Activated naive CD8-positive, alpha-beta T cell treated with anti-CD3 and anti-CD28 coated beads for 36 hours (primary cell): ENCODE data around the gene IRAK2. TPM values are rescaled to one million over a fixed set of nuclear protein-coding genes. Genes with fewer than 3 reads are reported as not detected.

Experiments
- DNase-seq: peaks from one replicate; pipeline ENCODE4 v3.0.0; 2021
- H3K27ac Mint-ChIP-seq: one replicate; pipeline ENCODE4 v1.8.0; 2022; ENCODE audit warnings: mild to moderate bottlenecking, moderate library complexity, mixed read lengths
- H3K27me3 Mint-ChIP-seq: one replicate; pipeline ENCODE4 v1.8.0; 2022; ENCODE audit warnings: mild to moderate bottlenecking, mixed read lengths
- H3K36me3 Mint-ChIP-seq: one replicate; pipeline ENCODE4 v1.8.0; 2021; ENCODE audit warnings: mild to moderate bottlenecking, mixed read lengths
- H3K4me1 Mint-ChIP-seq: one replicate; pipeline ENCODE4 v1.8.0; 2021; ENCODE audit warnings: mixed read lengths
- H3K4me3 Mint-ChIP-seq: one replicate; pipeline ENCODE4 v1.8.0; 2022; ENCODE audit warnings: mild to moderate bottlenecking, moderate library complexity, mixed read lengths
- H3K9me3 Mint-ChIP-seq: one replicate; pipeline ENCODE4 v1.8.0; 2022; ENCODE audit warnings: mixed read lengths
- total RNA-seq, 2 experiments: library from RNA; stranded (reverse); gene quantifications; one replicate each; pipeline ENCODE4 v1.2.3, GENCODE V29; 2021

Gene IRAK2
- total RNA-seq, 2 experiments from 2014 or later: 2.6 to 3.1 TPM

- peaks cover 53% of the 10 kb centered on the region for H3K4me1 Mint-ChIP-seq
- peak overlapping the region; percentile 47 for H3K4me3 Mint-ChIP-seq
- peak overlapping the region; percentile 95 for H3K27ac Mint-ChIP-seq
- peaks cover 19% of the 10 kb centered on the region for H3K9me3 Mint-ChIP-seq
- no peaks in the 10 kb centered on the region for H3K27me3 Mint-ChIP-seq
- H3K36me3 Mint-ChIP-seq: peaks cover 58% of the 10 kb centered on the region
- peak; percentile 83 for DNase-seq
Measured at GRCh38 chr3:10242182-10243065, 77.7 kb downstream of the IRAK2 start.

DNA sequence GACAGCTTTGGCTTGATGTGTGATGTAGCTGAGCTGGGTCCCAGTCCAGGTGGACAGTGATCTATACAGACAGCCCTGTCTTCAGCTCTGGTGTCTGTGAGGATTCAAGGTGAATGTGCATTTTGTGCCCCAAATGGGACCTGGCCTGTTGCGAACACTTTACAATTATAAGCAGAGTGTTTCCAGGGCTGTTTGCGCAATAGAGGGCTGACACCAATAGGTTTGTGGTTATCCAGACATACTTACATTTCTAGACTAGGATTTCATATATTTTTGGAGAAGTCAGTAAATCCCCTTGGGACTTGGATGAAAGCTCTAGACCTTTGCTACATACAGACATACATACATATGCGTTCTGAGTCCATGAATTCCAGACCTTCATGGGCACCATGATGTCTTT, 79.3 kb downstream of the IRAK2 start:
- Mint-ChIP-seq H3K4me1 (peaks cover 46% of the 10 kb centered on the region), H3K36me3 (peaks cover 54% of the 10 kb centered on the region), H3K27me3 (no peaks in the 10 kb centered on the region), H3K4me3 (no peak overlapping the region), H3K27ac (peak overlapping the region; percentile 79), H3K9me3 (peaks cover 23% of the 10 kb centered on the region)
- no peak for DNase-seq

DNA sequence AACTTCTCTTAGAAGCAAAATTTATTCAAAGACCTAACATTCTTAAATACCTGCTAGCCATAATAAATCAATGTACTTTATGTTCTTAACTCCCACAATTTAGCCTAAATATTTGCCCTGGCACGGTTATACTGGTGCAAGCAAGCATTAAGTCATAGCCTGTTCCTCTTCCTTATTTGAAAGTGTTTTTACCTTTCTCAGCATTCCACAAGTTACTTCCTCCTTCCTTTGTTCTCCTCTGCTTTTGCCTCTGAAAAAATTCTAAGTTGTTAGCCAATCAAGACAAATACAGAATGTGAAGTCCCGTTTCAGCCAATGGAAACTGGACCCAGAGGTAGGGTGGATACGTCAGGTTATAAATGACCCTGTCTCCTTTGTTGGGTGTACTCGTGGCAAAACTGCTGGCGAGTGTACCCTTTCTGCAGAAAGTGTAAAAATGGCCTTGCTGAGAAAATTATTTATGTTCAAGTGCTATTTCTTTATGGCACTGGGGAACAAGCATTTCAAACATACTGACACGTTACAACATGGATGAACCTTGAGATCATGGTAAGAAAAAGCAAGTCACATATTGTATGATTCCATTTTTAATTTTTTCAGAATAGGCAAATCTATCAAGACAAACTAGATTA, 80.5 kb downstream of the IRAK2 start:
- no peak for DNase-seq
- no peak overlapping the region for H3K4me3 Mint-ChIP-seq
- H3K27me3 Mint-ChIP-seq: no peaks in the 10 kb centered on the region
- peaks cover 58% of the 10 kb centered on the region for H3K36me3 Mint-ChIP-seq
- no peak overlapping the region for H3K27ac Mint-ChIP-seq
- peaks cover 23% of the 10 kb centered on the region for H3K9me3 Mint-ChIP-seq
- H3K4me1 Mint-ChIP-seq: peaks cover 53% of the 10 kb centered on the region

- H3K4me1 Mint-ChIP-seq: peaks cover 46% of the 10 kb centered on the region
- no peak for DNase-seq
- H3K27me3 Mint-ChIP-seq: no peaks in the 10 kb centered on the region
- peak overlapping the region; percentile 73 for H3K4me3 Mint-ChIP-seq
- H3K36me3 Mint-ChIP-seq: peaks cover 79% of the 10 kb centered on the region
- H3K27ac Mint-ChIP-seq: peak overlapping the region; percentile 91
- H3K9me3 Mint-ChIP-seq: peaks cover 27% of the 10 kb centered on the region
Measured at GRCh38 chr3:10247679-10248183, 83.0 kb downstream of the IRAK2 start.

DNA sequence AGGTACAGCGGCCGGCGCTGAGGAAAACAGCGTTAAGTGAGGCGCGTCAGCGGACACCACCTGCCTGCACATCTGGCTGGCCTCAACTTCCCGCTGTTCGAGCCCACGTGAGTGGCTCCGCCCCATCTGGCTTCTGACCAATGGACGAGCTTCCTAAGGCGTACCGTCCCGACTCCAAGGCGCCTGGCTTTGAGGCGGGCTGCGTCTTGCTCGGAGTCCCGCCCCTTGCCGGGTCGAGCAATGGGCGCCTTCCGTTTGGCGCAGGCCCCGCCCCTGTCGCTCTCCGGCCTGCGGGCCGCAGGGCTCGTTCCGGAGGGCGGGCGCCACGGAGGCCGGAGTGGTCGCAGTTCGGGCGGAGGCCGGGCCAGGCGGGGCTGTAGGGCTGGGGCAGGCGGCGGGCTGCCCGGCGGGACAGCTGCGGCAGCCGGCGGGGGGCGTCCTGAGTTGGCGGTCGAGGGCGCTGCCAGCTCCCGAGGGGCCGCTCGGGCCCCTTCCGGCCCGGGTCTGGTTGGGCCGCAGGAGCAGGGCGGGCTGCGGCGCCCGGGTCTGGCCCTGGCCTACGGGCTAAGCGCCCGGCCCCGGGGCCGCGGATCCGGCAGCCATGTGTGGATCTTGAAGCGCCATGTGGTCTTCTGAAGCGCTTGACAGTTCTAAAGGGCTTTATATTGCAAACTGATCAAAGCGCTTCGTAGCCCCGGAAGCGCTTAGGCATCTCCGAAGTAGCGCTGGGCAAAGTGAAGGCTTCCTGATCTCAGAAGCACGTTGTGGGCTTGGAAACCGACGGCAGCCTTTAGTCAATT, 83.7 kb downstream of the IRAK2 start, which contains the start of gene TATDN2:
TSS of gene TATDN2 (plus strand) at position 276 of the 800 bp plus-strand sequence. CDS start 742 bp downstream, outside the sequence.
- DNase-seq: peak; percentile 96
- Mint-ChIP-seq H3K4me3 (peak within 1 kb of the TSS; percentile 91), H3K9me3 (peaks cover 27% of the 10 kb centered on the region), H3K36me3 (peaks cover 81% of the 10 kb centered on the region), H3K27me3 (no peaks in the 10 kb centered on the region), H3K27ac (peak within 1 kb of the TSS; percentile 93), H3K4me1 (peaks cover 46% of the 10 kb centered on the region)

DNA sequence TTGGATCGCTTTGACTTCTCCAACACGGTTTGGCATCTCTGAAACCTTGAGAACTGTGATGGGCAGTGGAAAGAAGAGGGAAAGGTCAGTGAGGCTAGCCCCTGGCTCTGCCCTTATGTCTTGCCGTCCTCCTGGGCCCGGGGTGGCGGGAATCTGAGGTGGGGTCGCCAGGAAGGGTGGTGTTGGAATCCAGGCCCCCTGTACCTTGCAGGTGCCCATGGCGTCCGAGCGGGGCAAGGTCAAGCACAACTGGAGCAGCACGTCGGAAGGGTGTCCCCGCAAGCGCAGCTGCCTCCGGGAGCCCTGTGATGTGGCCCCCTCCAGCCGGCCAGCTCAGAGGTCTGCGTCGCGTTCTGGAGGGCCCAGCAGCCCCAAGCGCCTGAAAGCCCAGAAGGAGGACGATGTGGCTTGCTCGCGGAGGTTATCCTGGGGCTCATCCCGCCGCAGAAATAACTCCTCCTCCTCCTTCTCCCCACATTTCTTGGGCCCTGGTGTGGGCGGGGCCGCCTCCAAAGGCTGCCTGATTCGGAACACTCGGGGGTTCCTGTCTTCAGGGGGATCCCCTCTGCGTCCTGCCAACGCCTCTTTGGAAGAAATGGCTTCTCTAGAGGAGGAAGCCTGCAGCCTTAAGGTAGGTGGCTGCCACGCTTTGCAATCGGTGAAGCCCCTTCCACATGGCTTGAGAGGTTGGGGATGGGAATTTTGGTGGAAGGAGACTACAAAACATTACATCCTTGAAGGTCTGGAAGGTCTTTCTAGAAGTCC, 84.4 kb downstream of the IRAK2 start:
- H3K36me3 Mint-ChIP-seq: peaks cover 83% of the 10 kb centered on the region
- H3K27me3 Mint-ChIP-seq: no peaks in the 10 kb centered on the region
- DNase-seq: peak; percentile 80
- H3K27ac Mint-ChIP-seq: peak overlapping the region; percentile 93
- H3K4me1 Mint-ChIP-seq: peaks cover 48% of the 10 kb centered on the region
- H3K4me3 Mint-ChIP-seq: peak overlapping the region; percentile 91
- H3K9me3 Mint-ChIP-seq: peaks cover 25% of the 10 kb centered on the region

- peaks cover 84% of the 10 kb centered on the region for H3K36me3 Mint-ChIP-seq
- peak overlapping the region; percentile 93 for H3K27ac Mint-ChIP-seq
- H3K4me1 Mint-ChIP-seq: peaks cover 51% of the 10 kb centered on the region
- peaks cover 21% of the 10 kb centered on the region for H3K9me3 Mint-ChIP-seq
- H3K4me3 Mint-ChIP-seq: peak overlapping the region; percentile 91
- no peaks in the 10 kb centered on the region for H3K27me3 Mint-ChIP-seq
- no peak for DNase-seq
Measured at GRCh38 chr3:10249833-10250232, 85.1 kb downstream of the IRAK2 start.

- Mint-ChIP-seq H3K9me3 (peaks cover 13% of the 10 kb centered on the region), H3K4me3 (peak overlapping the region; percentile 91), H3K4me1 (peaks cover 57% of the 10 kb centered on the region), H3K27ac (peak overlapping the region; percentile 93), H3K27me3 (no peaks in the 10 kb centered on the region), H3K36me3 (peaks cover 80% of the 10 kb centered on the region)
- DNase-seq: no peak
Measured at GRCh38 chr3:10251006-10251405, 86.3 kb downstream of the IRAK2 start.

GRCh38 chr3:10253731-10254130, 89.0 kb downstream of the IRAK2 start:
- Mint-ChIP-seq H3K4me1 (peaks cover 55% of the 10 kb centered on the region), H3K36me3 (peaks cover 75% of the 10 kb centered on the region), H3K27ac (no peak overlapping the region), H3K27me3 (no peaks in the 10 kb centered on the region), H3K9me3 (peaks cover 4% of the 10 kb centered on the region), H3K4me3 (no peak overlapping the region)
- no peak for DNase-seq

DNA sequence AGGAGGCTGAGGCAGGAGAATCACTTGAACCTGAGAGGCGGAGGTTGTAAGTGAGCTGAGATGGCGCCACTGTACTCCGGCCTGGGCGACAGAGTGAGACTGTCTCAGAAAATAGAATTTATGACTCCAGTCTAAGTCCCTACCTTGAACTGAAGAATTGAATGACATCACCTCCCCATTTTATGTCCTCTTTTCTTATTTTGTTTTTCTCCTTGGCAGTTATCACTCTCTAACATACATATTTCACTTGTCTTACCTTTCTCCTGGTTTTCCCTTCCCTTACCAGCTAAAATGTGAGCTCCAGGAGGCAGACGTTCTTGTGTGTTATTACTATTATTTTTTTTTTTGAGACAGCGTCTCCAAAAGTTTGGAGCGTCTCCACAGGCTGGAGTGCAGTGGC, 91.1 kb downstream of the IRAK2 start:
- Mint-ChIP-seq H3K36me3 (peaks cover 68% of the 10 kb centered on the region), H3K4me3 (no peak overlapping the region), H3K27ac (peak overlapping the region; percentile 6), H3K4me1 (peaks cover 56% of the 10 kb centered on the region), H3K9me3 (peaks cover 4% of the 10 kb centered on the region), H3K27me3 (no peaks in the 10 kb centered on the region)
- DNase-seq: no peak

GRCh38 chr3:10259036-10259435, 94.3 kb downstream of the IRAK2 start:
- H3K27ac Mint-ChIP-seq: peak overlapping the region; percentile 23
- no peak for DNase-seq
- H3K4me1 Mint-ChIP-seq: peaks cover 60% of the 10 kb centered on the region
- H3K27me3 Mint-ChIP-seq: no peaks in the 10 kb centered on the region
- no peaks in the 10 kb centered on the region for H3K9me3 Mint-ChIP-seq
- no peak overlapping the region for H3K4me3 Mint-ChIP-seq
- peaks cover 72% of the 10 kb centered on the region for H3K36me3 Mint-ChIP-seq

DNA sequence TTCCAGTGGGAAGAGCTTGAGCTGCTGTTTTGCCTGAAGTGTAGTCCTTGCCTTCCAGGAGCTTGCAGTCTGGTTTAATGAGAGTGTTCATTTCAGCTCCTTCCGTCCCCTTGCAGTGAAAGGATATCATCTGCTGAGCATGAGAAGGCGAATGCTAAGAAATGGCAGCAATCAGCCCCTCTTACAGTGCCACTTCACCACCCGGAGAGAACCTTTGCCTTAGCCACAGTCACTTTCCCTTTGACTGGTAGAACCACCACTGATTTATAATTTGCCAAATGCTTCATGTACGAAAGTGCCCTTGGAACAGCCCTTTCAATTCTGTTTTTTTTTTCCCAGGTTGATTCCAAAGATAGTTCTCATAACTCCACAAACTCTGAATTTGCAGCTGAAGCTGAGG, 95.1 kb downstream of the IRAK2 start:
- Mint-ChIP-seq H3K4me3 (no peak overlapping the region), H3K9me3 (no peaks in the 10 kb centered on the region), H3K27ac (peak overlapping the region; percentile 23), H3K36me3 (peaks cover 70% of the 10 kb centered on the region), H3K4me1 (peaks cover 59% of the 10 kb centered on the region), H3K27me3 (no peaks in the 10 kb centered on the region)
- DNase-seq: no peak

DNA sequence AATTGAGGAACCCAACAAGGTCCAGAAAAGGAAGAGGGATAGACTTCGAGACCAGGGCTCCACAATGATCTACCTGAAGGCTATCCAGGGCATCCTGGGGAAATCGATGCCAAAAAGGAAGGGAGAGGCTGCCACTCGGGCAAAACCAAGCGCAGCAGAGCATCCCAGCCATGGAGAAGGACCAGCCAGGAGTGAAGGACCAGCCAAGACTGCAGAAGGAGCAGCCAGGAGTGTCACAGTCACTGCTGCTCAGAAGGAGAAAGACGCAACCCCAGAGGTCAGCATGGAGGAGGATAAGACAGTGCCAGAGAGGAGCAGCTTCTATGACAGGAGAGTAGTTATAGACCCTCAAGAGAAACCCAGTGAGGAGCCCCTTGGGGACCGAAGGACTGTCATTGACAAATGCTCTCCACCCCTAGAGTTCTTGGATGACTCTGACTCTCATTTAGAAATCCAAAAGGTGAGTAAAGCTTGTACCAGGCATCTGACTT, 95.5 kb downstream of the IRAK2 start:
- H3K27ac Mint-ChIP-seq: peak overlapping the region; percentile 23
- no peaks in the 10 kb centered on the region for H3K9me3 Mint-ChIP-seq
- H3K4me1 Mint-ChIP-seq: peaks cover 57% of the 10 kb centered on the region
- no peaks in the 10 kb centered on the region for H3K27me3 Mint-ChIP-seq
- no peak overlapping the region for H3K4me3 Mint-ChIP-seq
- DNase-seq: no peak
- peaks cover 67% of the 10 kb centered on the region for H3K36me3 Mint-ChIP-seq

- peak overlapping the region; percentile 54 for H3K27ac Mint-ChIP-seq
- no peak for DNase-seq
- no peaks in the 10 kb centered on the region for H3K27me3 Mint-ChIP-seq
- H3K36me3 Mint-ChIP-seq: peaks cover 68% of the 10 kb centered on the region
- H3K4me3 Mint-ChIP-seq: no peak overlapping the region
- peaks cover 64% of the 10 kb centered on the region for H3K4me1 Mint-ChIP-seq
- H3K9me3 Mint-ChIP-seq: no peaks in the 10 kb centered on the region
Measured at GRCh38 chr3:10262027-10262426, 97.3 kb downstream of the IRAK2 start.
